Tibial artery (tissue), 4 donors: ENCODE measurements around the gene ZBTB20.
A peak's percentile ranks its signal among the peaks of the same experiment; 100 is the strongest.

Experiments
- DNase-seq, 2 donors: peaks; one replicate each; pipeline ENCODE4 v3.0.0-alpha.2; 2019
- H3K27ac ChIP-seq, 2 donors: fragments of 200-600 bp; sonication (generic) in 1 of 2; 1 replicate in 1 of 2; 2 replicates in 1 of 2; pipeline ENCODE4 v1.5.1; 2018 to 2019; ENCODE audit warnings: mild to moderate bottlenecking in 1 of 2
- H3K27me3 ChIP-seq, 2 donors: fragments of 200-600 bp; sonication (generic) in 1 of 2; one replicate each; pipeline versions ENCODE4 v1.5.1 to v1.6.0; 2016 to 2019
- H3K36me3 ChIP-seq, 3 donors: fragments of 200-600 bp; sonication (generic) in 2 of 3; one replicate each; pipeline ENCODE4 v1.5.1; 2016 to 2019; ENCODE audit warnings: mild to moderate bottlenecking in 2 of 3
- H3K4me1 ChIP-seq, 4 donors: fragments of 200-600 bp; sonication (generic) in 2 of 4; 1 replicate in 3 of 4; 2 replicates in 1 of 4; pipeline ENCODE4 v1.5.1; 2016 to 2019
- H3K4me3 ChIP-seq, 2 donors: fragments of 200-600 bp; sonication (generic) in 1 of 2; 1 replicate in 1 of 2; 2 replicates in 1 of 2; pipeline ENCODE4 v1.5.1; 2018 to 2019; ENCODE audit warnings: mild to moderate bottlenecking in 2 of 2
- H3K9me3 ChIP-seq, 3 donors: fragments of 200-600 bp; sonication (generic) in 1 of 3; one replicate each; pipeline ENCODE4 v1.5.1; 2016 to 2019
- CTCF ChIP-seq, 2 experiments: fragments of 200-600 bp in 1 of 2; fragments of 450-650 bp in 1 of 2; IDR thresholded peaks; one replicate each; pipeline ENCODE4 v1.5.1; 2017 to 2019; ENCODE audit warnings: antibody characterized with exemption in 2 of 2, mild to moderate bottlenecking in 1 of 2, moderate library complexity in 1 of 2
- intact Hi-C: fragments of 100-400 bp; cut with DNase I; formaldehyde crosslinking; loops from one replicate; pipeline ENCODE4 v1.15.0; 2023; ENCODE audit warnings: low total_unique reads

The ZBTB20 gene

DNA sequence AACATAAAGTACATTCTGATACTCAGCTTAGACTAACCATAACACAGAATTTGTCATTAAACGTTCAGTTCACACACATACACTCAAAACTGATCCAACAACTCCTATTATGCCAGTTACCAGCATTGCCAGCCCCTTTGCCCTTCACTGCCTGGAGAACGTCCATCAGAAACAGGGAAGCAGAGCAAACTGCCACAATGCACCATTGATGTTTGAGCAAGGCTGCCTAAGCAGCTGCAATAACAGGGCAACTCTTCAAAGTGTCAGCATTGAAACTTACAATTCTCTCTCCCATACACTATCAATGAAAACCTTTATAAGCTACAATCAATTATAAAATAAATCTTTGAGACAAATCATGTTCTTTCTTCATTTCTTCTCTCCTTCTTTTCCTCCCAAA is 85.1 kb downstream of the ZBTB20 start:
- Histone ChIP-seq H3K4me3 (no peak overlapping the region), H3K9me3 (no peaks in the 10 kb centered on the region), H3K4me1 (peaks cover 0 to 20% (median 7%) of the 10 kb centered on the region in 4 donors), H3K27me3 (no peaks in the 10 kb centered on the region), H3K36me3 (no peaks in the 10 kb centered on the region), H3K27ac (no peak overlapping the region)
- DNase-seq, result no peak
- TF ChIP-seq CTCF (IDR thresholded peaks at IDR 0.05), result no peak
- intact Hi-C loops, result no loop called here

- Histone ChIP-seq H3K27me3 (no peaks in the 10 kb centered on the region), H3K9me3 (no peaks in the 10 kb centered on the region), H3K4me3 (no peak overlapping the region), H3K4me1 (no peaks in the 10 kb centered on the region), H3K36me3 (no peaks in the 10 kb centered on the region), H3K27ac (no peak overlapping the region)
- no peak for DNase-seq
- intact Hi-C loops, result no loop called here
- no peak for TF ChIP-seq CTCF (IDR thresholded peaks at IDR 0.05)
Measured at GRCh38 chr3:115052906-115053305, 94.2 kb downstream of the ZBTB20 start.

DNA sequence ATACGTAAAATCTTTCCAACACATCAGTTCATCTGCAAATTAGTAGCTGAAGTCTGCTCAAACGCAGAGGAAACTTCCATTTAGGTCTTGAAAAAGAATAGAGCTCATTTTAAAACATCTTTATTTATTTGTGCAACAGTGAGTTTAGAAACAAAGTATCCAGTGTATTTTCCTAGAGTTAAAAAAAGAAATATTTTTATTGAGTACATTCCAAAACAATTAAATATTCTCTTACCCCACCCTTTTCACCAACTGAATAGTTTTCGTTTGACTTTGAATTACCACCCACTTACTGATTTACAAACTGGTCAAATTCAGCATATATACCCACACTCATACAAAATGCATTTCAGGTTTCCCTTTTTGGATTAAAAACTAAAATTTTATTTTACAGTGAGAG is 104.7 kb downstream of the ZBTB20 start:
- no peak overlapping the region for H3K4me3 ChIP-seq
- H3K27ac ChIP-seq, result peak overlapping the region in 1 of 2 donors; percentile 46
- peaks cover 0 to 22% (median 5%) of the 10 kb centered on the region in 4 donors for H3K4me1 ChIP-seq
- H3K9me3 ChIP-seq, result no peaks in the 10 kb centered on the region
- intact Hi-C loops, result no loop called here
- no peak for TF ChIP-seq CTCF (IDR thresholded peaks at IDR 0.05)
- no peaks in the 10 kb centered on the region for H3K36me3 ChIP-seq
- no peaks in the 10 kb centered on the region for H3K27me3 ChIP-seq
- no peak for DNase-seq

DNA sequence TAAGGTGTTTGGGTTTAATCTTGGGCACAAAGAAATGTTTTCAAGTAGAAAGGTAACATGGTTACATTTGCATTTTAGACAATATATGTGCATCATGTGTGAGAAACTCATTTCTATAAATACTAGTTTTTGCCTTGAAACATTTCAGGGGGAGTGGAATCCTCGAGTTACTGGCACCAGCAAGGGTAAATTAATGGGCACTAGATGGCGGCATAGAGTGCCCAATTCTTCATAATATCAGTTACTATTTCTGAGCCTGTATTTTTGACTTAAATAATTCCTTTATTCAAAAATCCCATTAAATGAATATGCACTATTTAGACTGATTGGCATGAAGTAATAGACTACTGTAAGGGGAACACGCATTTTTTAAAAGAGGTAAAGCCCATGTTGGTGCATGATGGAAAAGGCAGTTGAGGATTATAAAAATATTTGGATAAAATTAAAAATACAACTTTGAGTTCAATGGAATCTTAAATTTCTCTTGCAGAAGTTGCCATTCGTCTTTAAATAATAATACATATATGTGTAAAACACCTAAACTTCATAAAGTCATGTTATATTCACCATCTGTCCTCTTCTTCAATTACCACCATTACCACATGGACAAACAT is 106.3 kb downstream of the ZBTB20 start:
- intact Hi-C loops, result no loop called here
- peaks cover 0 to 22% (median 5%) of the 10 kb centered on the region in 4 donors for H3K4me1 ChIP-seq
- no peak overlapping the region for H3K4me3 ChIP-seq
- H3K27me3 ChIP-seq, result no peaks in the 10 kb centered on the region
- no peaks in the 10 kb centered on the region for H3K9me3 ChIP-seq
- no peak overlapping the region for H3K27ac ChIP-seq
- DNase-seq, result peak in 1 of 2 donors; percentile 31
- H3K36me3 ChIP-seq, result no peaks in the 10 kb centered on the region
- peak; percentile 37 to 54 for TF ChIP-seq CTCF (IDR thresholded peaks at IDR 0.05)

GRCh38 chr3:115040246-115040645 is 106.8 kb downstream of the ZBTB20 start:
- peaks cover 0 to 22% (median 5%) of the 10 kb centered on the region in 4 donors for H3K4me1 ChIP-seq
- no peaks in the 10 kb centered on the region for H3K36me3 ChIP-seq
- H3K9me3 ChIP-seq, result no peaks in the 10 kb centered on the region
- no peak for TF ChIP-seq CTCF (IDR thresholded peaks at IDR 0.05)
- H3K27ac ChIP-seq, result no peak overlapping the region
- DNase-seq, result no peak
- H3K4me3 ChIP-seq, result no peak overlapping the region
- no peaks in the 10 kb centered on the region for H3K27me3 ChIP-seq
- intact Hi-C loops, result no loop called here

DNA sequence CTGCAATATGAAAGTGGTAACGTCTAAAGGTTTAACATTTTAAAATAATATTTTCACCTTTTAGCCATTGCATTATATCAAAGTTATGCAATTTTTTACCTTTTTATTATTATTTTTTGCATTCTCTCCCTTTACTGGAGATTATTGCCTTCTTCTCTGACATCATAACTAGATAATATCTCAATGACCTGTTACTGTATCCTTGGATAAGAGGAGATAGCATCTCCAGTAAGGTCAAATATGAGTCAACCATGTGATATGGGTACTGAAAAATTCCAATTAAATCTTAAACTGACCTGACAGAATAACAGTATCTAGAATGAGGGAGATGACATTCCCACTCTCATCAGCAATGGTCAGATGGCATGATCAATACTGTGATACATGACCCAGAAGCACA is 108.3 kb downstream of the ZBTB20 start:
- no peaks in the 10 kb centered on the region for H3K27me3 ChIP-seq
- intact Hi-C loops, result no loop called here
- DNase-seq, result no peak
- H3K9me3 ChIP-seq, result peaks cover 0 to 4% (median 0%) of the 10 kb centered on the region in 3 donors
- no peak for TF ChIP-seq CTCF (IDR thresholded peaks at IDR 0.05)
- peaks cover 0 to 22% (median 5%) of the 10 kb centered on the region in 4 donors for H3K4me1 ChIP-seq
- H3K27ac ChIP-seq, result no peak overlapping the region
- no peak overlapping the region for H3K4me3 ChIP-seq
- H3K36me3 ChIP-seq, result no peaks in the 10 kb centered on the region
